Left forelimb (tissue), 1 donor: ENCODE results near the gene PRRT3.
"Not testable (repeated sequence)": the region's sequence is repeated elsewhere in the genome, so short reads cannot be mapped to it uniquely, and the experiment has no call there.

Experiments
- DNase-seq: peaks from one replicate; pipeline ENCODE4 v3.0.0-alpha.2; 2018; ENCODE audit warnings: low spot score

Gene PRRT3

GRCh38 chr3:9898467-9899241 lies 53.6 kb downstream of the PRRT3 start:
- no peak for DNase-seq

GRCh38 chr3:9897408-9898372 lies 54.5 kb downstream of the PRRT3 start:
- no peak for DNase-seq

GRCh38 chr3:9896755-9897407 lies 55.3 kb downstream of the PRRT3 start:
- DNase-seq: not testable (repeated sequence)

- not testable (repeated sequence) for DNase-seq
Observed at GRCh38 chr3:9895715-9896114, 56.5 kb downstream of the PRRT3 start.
